Measurements from ENCODE around the gene PAGE1. TPM values are rescaled to one million over a fixed set of nuclear protein-coding genes. Genes with fewer than 3 reads are reported as not detected.

Gene PAGE1
- total RNA-seq, 1 donor from 2014 or later: not detected

DNA sequence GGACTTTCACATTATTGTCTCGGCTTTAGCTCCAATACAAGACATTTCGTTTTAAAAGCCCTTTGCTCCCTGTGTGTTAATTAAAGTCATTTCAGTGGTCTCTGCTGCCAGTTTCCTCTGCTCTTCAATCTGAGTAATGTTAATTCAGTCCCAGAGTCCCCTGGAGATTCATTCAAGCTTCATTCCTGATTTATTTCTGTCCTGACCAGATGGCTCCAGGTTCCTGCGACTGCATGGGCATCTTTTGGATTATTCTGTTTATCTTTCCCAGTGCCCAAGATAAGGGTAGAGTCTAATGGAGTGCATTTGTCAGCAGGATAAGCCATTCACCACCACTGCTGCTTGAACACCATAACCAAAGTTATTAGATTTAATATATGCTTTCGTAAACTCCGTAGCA is 6.1 kb upstream of the PAGE1 start:
- Histone ChIP-seq H3K27me3 (no peaks in the 10 kb centered on the region), H3K4me1 (no peaks in the 10 kb centered on the region), H3K4me3 (no peak overlapping the region), H3K9me3 (no peaks in the 10 kb centered on the region), H3K36me3 (no peaks in the 10 kb centered on the region), H3K27ac (no peak overlapping the region)
- TF ChIP-seq, protein P1, sequence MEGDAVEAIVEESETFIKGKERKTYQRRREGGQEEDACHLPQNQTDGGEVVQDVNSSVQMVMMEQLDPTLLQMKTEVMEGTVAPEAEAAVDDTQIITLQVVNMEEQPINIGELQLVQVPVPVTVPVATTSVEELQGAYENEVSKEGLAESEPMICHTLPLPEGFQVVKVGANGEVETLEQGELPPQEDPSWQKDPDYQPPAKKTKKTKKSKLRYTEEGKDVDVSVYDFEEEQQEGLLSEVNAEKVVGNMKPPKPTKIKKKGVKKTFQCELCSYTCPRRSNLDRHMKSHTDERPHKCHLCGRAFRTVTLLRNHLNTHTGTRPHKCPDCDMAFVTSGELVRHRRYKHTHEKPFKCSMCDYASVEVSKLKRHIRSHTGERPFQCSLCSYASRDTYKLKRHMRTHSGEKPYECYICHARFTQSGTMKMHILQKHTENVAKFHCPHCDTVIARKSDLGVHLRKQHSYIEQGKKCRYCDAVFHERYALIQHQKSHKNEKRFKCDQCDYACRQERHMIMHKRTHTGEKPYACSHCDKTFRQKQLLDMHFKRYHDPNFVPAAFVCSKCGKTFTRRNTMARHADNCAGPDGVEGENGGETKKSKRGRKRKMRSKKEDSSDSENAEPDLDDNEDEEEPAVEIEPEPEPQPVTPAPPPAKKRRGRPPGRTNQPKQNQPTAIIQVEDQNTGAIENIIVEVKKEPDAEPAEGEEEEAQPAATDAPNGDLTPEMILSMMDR (IDR thresholded peaks at IDR 0.05): no peak
- TF ChIP-seq POLR2AphosphoS5 (IDR thresholded peaks at IDR 0.05; ENCODE audit: insufficient read depth in 1 of 2, low read depth in 1 of 2) (no peak), POLR2A (IDR thresholded peaks at IDR 0.05) (no peak)
- intact Hi-C loops (cut with DNase I): no loop called here
- no peak for DNase-seq (ENCODE audit: extremely low spot score in 2 of 2)

DNA sequence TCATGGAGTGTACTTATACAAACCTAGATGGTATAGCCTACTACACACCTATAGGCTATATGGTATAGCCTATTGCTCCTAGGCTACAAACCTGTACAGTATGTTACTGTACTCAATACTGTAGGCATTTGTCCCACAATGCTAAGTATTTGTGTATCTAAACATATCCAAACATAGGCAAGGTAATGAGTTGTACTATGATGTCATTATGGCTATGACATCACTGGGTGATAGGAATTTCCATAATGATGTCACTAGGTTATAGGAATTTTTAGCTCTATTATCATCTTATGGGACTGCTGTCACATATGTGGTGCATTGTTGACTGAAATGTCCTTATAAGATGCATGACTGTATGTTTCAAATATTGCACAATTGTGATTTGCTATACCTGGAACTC is 5.5 kb upstream of the PAGE1 start:
- Histone ChIP-seq H3K27me3 (no peaks in the 10 kb centered on the region), H3K4me1 (no peaks in the 10 kb centered on the region), H3K4me3 (no peak overlapping the region), H3K36me3 (no peaks in the 10 kb centered on the region), H3K9me3 (no peaks in the 10 kb centered on the region), H3K27ac (no peak overlapping the region)
- DNase-seq (ENCODE audit: extremely low spot score in 2 of 2): no peak
- TF ChIP-seq POLR2AphosphoS5 (IDR thresholded peaks at IDR 0.05; ENCODE audit: insufficient read depth in 1 of 2, low read depth in 1 of 2) (no peak), POLR2A (IDR thresholded peaks at IDR 0.05) (no peak)
- TF ChIP-seq, protein P1 (IDR thresholded peaks at IDR 0.05): no peak
- intact Hi-C loops (cut with DNase I): no loop called here

DNA sequence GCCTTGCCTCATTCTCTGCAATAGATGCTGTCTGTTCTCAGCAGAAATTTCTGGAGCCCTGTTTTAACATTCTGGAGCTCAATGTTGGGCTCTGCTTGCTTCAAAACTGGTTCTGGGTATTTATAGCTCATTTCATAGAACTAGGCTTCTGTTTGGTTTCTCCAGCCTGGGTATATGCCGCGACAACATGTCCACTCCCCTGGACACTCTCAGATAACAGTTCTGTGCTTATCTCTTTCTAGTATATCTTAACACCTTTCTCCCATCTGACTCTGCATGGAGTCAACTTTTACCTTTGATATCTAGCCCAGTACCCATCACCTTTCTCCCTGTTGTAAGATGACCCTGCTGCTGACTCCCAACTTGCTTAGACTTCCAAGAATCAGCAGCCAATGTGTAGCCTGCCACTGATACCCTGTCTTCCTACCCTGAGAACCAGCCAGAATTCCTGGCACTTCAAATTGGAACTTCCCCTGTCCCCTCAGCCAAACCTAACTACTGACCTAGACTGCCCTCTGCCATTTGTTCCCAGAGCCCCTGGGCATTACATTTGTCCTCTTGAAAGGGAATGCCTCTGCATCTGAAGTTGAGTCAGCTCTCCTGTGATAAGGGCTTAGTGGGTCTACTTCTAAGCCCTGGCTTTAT is 20.6 kb downstream of the PAGE1 start:
- H3K9me3 ChIP-seq: no peaks in the 10 kb centered on the region
- DNase-seq (ENCODE audit: extremely low spot score in 2 of 2): no peak
- no peaks in the 10 kb centered on the region for H3K27me3 ChIP-seq
- H3K36me3 ChIP-seq: no peaks in the 10 kb centered on the region
- H3K4me1 ChIP-seq: no peaks in the 10 kb centered on the region
- intact Hi-C loops (cut with DNase I): no loop called here
- TF ChIP-seq POLR2A (IDR thresholded peaks at IDR 0.05) (no peak), POLR2AphosphoS5 (IDR thresholded peaks at IDR 0.05; ENCODE audit: insufficient read depth in 1 of 2, low read depth in 1 of 2) (no peak)
- TF ChIP-seq, protein P1 (IDR thresholded peaks at IDR 0.05): no peak
- no peak overlapping the region for H3K4me3 ChIP-seq
- no peak overlapping the region for H3K27ac ChIP-seq

DNA sequence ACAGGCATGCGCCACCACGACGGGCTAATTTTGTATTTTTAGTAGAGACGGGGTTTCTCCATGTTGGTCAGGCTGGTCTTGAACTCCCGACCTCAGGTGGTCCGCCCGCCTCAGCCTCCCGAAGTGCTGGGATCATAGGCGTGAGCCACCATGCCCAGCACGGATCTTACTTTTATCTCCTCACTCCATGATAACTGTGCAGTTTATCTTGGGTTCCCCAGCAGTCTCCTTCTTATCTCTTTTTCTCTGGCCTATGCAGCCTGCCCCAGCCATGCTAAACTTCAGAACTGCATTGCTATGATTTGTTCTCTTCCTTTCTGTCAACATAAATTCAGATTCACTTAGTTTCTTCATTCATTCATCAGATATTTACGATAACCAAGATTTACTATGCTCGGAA is 22.4 kb downstream of the PAGE1 start:
- TF ChIP-seq POLR2A (IDR thresholded peaks at IDR 0.05): no peak
- TF ChIP-seq, protein P1 (IDR thresholded peaks at IDR 0.05): no peak
- TF ChIP-seq POLR2AphosphoS5 (IDR thresholded peaks at IDR 0.05; ENCODE audit: insufficient read depth in 1 of 2, low read depth in 1 of 2): no peak
- Histone ChIP-seq H3K4me3 (no peak overlapping the region), H3K27me3 (no peaks in the 10 kb centered on the region), H3K4me1 (no peaks in the 10 kb centered on the region), H3K36me3 (no peaks in the 10 kb centered on the region), H3K27ac (no peak overlapping the region), H3K9me3 (no peaks in the 10 kb centered on the region)
- intact Hi-C loops (cut with DNase I): no loop called here
- no peak for DNase-seq (ENCODE audit: extremely low spot score in 2 of 2)

DNA sequence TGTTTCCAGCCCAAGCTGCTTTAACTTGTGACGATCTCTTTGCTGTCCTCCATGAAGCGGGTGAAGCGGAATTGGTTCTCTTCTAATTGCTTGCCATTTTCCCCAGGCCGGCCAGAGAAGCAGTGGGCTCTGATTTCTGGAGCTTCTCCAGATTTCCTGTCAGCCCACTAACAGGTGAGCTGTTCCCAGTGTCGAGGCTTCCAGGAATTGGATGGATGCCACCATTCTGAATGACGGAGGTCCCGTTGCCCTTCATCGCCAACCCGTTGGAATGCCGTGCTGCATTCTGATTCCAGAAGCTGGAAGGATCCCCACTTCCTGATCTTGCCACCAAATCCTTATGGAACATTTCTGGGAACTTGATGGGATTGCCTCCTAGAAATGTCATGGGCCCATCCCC is 31.0 kb downstream of the PAGE1 start:
- no peaks in the 10 kb centered on the region for H3K36me3 ChIP-seq
- no peaks in the 10 kb centered on the region for H3K27me3 ChIP-seq
- no peaks in the 10 kb centered on the region for H3K9me3 ChIP-seq

More for the DNA sequence above, 31.0 kb downstream of the PAGE1 start:
- no peaks in the 10 kb centered on the region for H3K4me1 ChIP-seq
- DNase-seq (ENCODE audit: extremely low spot score in 2 of 2): no peak
- no peak overlapping the region for H3K4me3 ChIP-seq
- intact Hi-C loops (cut with DNase I): no loop called here
- TF ChIP-seq, protein P1 (IDR thresholded peaks at IDR 0.05): no peak
- TF ChIP-seq POLR2A (IDR thresholded peaks at IDR 0.05) (no peak), POLR2AphosphoS5 (IDR thresholded peaks at IDR 0.05; ENCODE audit: insufficient read depth in 1 of 2, low read depth in 1 of 2) (no peak)
- H3K27ac ChIP-seq: no peak overlapping the region

All from vagina (tissue), 2 donors.